Activated naive CD8-positive, alpha-beta T cell treated with anti-CD3 and anti-CD28 coated beads for 36 hours (primary cell): ENCODE measurements around the gene NR5A2. TPM values are rescaled to one million over a fixed set of nuclear protein-coding genes. Genes with fewer than 3 reads are reported as not detected.

Experiments
- DNase-seq: peaks from one replicate; pipeline ENCODE4 v3.0.0; 2021
- H3K27ac Mint-ChIP-seq: one replicate; pipeline ENCODE4 v1.8.0; 2022; ENCODE audit warnings: mild to moderate bottlenecking, moderate library complexity, mixed read lengths
- H3K27me3 Mint-ChIP-seq: one replicate; pipeline ENCODE4 v1.8.0; 2022; ENCODE audit warnings: mild to moderate bottlenecking, mixed read lengths
- H3K36me3 Mint-ChIP-seq: one replicate; pipeline ENCODE4 v1.8.0; 2021; ENCODE audit warnings: mild to moderate bottlenecking, mixed read lengths
- H3K4me1 Mint-ChIP-seq: one replicate; pipeline ENCODE4 v1.8.0; 2021; ENCODE audit warnings: mixed read lengths
- H3K4me3 Mint-ChIP-seq: one replicate; pipeline ENCODE4 v1.8.0; 2022; ENCODE audit warnings: mild to moderate bottlenecking, moderate library complexity, mixed read lengths
- H3K9me3 Mint-ChIP-seq: one replicate; pipeline ENCODE4 v1.8.0; 2022; ENCODE audit warnings: mixed read lengths
- total RNA-seq, 2 experiments: library from RNA; stranded (reverse); gene quantifications; one replicate each; pipeline ENCODE4 v1.2.3, GENCODE V29; 2021

Gene NR5A2
- total RNA-seq, 2 experiments from 2014 or later = 0.06 to 0.08 TPM

DNA sequence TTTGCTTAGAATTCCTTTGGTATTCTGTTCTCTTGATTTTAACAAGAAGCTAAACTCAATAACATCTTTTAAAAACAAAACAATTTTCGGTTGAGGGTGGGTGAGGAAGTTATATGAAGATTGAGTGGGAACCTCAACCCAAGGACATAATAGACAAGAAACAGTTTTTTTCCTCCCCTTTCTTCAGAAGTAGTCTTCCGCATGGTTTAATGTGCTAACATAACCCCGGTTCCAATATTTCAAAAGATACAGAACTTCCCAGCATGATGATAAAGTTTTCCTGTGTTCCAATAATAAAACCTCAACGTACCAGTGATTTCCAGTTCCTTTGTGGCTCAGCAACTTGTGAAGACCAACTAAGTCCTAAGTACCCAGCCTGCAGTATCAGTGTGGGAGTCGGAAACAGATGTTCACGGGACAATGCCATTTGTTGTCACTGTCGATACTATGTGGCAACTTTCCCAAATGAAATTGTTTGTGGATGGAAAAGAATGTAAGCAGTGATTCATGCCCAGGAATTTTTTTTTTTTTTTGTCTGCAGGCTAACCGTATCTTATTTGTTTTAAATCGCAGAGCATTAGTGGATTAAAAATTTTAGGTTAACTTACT, 48.5 kb downstream of the NR5A2 start:
- Mint-ChIP-seq H3K27ac (no peak overlapping the region), H3K4me1 (no peaks in the 10 kb centered on the region), H3K4me3 (no peak overlapping the region), H3K27me3 (peaks cover 30% of the 10 kb centered on the region), H3K36me3 (no peaks in the 10 kb centered on the region), H3K9me3 (no peaks in the 10 kb centered on the region)
- DNase-seq = no peak

DNA sequence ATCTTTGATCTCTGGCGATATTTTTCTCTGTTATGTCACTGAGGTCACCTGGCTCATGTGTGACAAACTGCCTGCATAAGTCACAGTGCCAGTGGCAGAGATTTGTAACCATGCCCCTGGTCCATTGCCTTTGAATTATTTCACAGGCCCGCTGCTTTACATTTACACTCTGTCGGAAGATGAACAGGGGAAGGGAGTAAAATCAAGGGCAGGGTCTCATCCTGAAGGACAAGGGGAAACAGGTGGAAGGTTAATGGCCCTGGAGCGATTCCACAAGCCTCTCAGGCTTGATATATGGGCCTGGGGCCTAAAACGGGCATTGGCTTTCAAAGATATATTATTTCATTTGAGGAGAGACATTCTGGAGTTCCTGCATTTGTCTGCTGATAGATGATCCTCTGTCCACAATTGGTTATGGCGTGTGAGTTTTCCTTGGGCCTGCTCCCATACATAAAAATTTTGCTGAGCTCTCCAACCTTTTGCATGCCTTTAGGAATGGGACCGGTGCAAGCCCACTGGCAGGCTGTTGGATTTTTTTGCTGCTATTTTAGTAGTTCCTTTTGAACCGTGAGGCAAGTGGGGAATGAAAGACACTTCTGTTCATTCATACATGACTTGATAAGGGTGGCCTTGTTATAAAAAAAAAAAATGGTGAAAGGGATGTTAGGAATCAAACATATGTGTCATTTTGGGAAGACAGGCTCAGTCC, 51.9 kb downstream of the NR5A2 start:
- DNase-seq = no peak
- no peaks in the 10 kb centered on the region for H3K4me1 Mint-ChIP-seq
- no peaks in the 10 kb centered on the region for H3K9me3 Mint-ChIP-seq
- H3K36me3 Mint-ChIP-seq = no peaks in the 10 kb centered on the region
- peaks cover 26% of the 10 kb centered on the region for H3K27me3 Mint-ChIP-seq
- no peak overlapping the region for H3K27ac Mint-ChIP-seq
- H3K4me3 Mint-ChIP-seq = no peak overlapping the region

DNA sequence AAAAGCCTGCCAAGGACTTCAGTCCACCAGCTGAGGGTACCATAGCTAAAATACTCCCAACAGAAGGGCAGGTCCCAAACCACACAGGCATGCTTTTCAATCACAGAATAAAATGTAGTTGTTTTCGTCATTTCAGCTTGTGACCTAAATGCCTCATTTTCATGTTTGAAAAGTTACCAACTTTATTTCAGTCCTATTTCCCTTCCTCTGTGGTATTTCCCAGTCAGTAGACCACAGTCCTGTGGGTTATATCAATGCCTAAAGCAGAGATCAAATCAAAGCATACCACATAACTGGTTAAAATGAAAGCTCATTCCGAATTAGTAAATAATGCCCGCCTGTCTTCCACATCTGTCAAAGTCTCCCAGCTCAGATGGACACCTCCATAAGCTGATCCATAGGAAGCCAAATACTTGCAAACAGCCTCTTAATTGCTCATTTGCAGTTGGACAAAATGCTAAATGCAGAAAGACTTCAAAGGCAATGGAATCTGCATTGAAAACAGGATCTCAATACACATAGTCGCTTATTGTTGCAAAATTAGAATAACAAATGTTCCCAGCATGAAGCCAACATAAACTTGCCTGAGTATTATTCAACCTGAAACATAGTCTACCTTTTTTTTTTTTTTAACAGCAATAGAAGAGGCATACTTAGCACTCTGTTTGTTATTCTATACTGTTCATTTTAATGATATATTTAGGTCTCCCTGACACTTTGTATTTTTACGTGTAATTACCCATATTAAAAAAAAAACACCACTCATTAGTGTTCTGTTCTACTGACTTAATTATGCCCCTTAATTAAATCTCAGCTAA, 53.9 kb downstream of the NR5A2 start:
- peaks cover 30% of the 10 kb centered on the region for H3K27me3 Mint-ChIP-seq
- no peaks in the 10 kb centered on the region for H3K9me3 Mint-ChIP-seq
- H3K4me1 Mint-ChIP-seq = no peaks in the 10 kb centered on the region
- DNase-seq = no peak
- no peak overlapping the region for H3K4me3 Mint-ChIP-seq
- H3K36me3 Mint-ChIP-seq = no peaks in the 10 kb centered on the region
- H3K27ac Mint-ChIP-seq = no peak overlapping the region

DNA sequence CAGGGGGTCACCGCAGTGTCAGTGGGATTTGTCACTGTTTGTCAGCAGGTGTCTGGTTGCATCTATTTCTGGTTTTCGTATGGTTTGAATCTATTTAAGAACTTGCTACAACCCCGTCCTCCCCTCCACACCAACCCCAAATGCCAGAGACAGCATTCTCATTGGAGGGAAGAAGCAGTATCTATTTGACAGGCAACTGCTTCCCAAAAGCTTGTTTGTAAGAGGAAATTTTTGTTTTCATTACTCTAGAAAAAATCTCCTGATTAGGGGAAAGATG, 54.4 kb downstream of the NR5A2 start:
- no peak for DNase-seq
- Mint-ChIP-seq H3K27ac (no peak overlapping the region), H3K4me3 (no peak overlapping the region), H3K27me3 (peaks cover 31% of the 10 kb centered on the region), H3K9me3 (no peaks in the 10 kb centered on the region), H3K4me1 (no peaks in the 10 kb centered on the region), H3K36me3 (no peaks in the 10 kb centered on the region)

DNA sequence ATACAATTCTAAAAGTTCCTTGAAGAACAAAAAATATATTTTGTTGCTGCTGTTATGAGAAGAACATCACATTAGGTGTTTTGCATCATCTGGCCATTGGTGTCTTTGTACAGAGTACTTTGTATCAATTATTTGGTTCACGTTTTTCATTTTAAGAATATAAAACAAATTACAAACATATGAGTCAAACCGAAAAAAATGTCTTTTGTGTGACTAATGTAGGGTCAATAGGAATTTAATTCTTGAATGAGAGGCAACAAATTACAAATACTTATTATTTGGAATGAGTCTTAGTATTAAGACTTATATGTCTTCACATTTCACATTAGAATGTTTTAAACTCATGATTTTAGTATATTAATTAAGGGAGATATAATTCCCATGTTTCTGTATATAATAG, 54.8 kb downstream of the NR5A2 start:
- Mint-ChIP-seq H3K9me3 (no peaks in the 10 kb centered on the region), H3K4me3 (no peak overlapping the region), H3K27me3 (peaks cover 35% of the 10 kb centered on the region), H3K27ac (no peak overlapping the region), H3K36me3 (no peaks in the 10 kb centered on the region), H3K4me1 (no peaks in the 10 kb centered on the region)
- no peak for DNase-seq

DNA sequence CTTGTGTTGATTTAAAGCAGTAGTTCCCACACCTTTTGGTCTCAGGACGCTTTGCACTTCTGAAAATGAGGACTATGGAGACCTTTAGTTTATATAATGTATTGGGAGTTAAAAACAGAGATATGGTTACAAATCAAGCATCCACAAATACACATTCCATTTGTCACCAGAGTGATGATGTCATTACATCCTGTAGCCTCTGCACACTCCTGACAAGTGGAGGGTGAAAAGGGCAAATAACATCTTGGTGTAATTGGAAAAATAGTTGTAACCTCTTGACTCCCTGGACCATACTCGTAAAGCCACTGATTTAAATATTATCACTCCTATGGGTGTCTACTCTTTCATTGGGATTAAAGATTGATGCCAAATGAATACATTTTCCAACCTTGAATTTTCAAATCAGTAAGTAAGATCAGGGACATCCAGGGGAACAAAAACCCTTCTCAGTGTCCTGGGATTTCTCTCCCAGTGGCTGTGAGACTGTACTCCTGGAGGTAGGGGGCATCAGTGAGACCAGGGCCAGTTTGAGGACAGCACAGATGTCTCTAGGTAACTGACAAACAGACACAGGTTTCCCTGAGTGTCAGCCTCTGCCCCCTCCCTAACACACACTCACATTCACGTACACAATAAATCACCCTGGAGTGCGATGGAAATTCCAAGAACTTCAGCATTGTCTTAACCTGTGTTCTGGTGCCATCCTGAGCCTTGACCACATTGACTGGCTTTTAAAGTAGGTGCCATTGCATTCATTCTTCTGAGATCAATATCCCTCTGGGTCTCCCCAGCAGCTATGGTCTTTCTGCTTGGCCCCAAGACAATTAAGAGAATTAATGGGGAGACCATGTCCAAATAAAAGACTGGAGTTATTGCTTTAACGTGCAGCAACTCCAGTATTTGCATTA, 63.0 kb downstream of the NR5A2 start:
- Mint-ChIP-seq H3K36me3 (no peaks in the 10 kb centered on the region), H3K27me3 (peaks cover 22% of the 10 kb centered on the region), H3K4me1 (no peaks in the 10 kb centered on the region), H3K4me3 (no peak overlapping the region), H3K9me3 (no peaks in the 10 kb centered on the region), H3K27ac (no peak overlapping the region)
- DNase-seq = no peak

DNA sequence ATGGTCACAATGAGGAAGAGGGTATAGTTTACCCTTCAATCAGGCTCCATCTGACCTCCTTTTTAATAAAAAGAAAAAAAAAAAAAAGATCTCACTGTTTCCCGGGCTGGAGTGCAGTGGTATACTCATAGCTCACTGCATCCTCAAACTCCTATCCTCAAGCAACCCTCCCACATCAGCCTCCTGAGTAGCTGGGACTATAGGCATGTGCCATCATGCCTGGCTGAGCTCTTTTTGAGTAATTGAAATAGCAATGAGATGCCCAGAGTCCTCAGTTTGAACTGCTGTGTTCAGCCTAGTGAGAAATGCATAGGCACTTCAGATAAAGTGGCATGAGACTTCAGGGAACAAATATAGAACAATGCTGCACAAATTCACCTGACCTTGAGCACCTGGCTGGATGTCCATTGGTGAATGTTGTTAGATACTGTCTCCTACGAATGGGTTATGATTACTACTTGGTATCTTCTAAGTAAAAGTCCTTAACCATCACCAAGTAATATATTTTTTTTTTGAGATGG, 67.6 kb downstream of the NR5A2 start:
- peaks cover 3% of the 10 kb centered on the region for H3K4me1 Mint-ChIP-seq
- H3K36me3 Mint-ChIP-seq = no peaks in the 10 kb centered on the region
- no peak for DNase-seq
- H3K27ac Mint-ChIP-seq = no peak overlapping the region
- H3K27me3 Mint-ChIP-seq = peaks cover 3% of the 10 kb centered on the region
- H3K4me3 Mint-ChIP-seq = no peak overlapping the region
- H3K9me3 Mint-ChIP-seq = no peaks in the 10 kb centered on the region

DNA sequence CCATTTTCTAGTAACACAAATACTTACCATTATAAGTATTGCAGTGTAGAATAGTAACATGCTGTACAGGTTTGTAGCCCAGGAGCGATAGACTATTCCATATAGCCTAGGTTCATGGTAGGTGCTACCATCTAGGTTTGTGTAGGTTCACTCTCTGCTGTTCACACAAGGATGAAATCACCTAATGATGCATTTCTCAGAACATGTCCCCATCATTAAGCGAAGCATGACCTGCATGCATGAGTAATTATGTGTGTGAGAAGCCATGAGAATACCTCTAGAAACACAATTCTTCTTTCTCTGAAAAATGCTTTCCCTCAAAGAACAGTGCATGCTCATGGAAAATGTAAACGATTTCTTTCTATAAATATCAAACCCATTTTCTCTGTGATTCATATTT, 69.3 kb downstream of the NR5A2 start:
- Mint-ChIP-seq H3K27ac (no peak overlapping the region), H3K4me1 (peaks cover 8% of the 10 kb centered on the region), H3K4me3 (no peak overlapping the region), H3K9me3 (no peaks in the 10 kb centered on the region), H3K27me3 (peaks cover 3% of the 10 kb centered on the region), H3K36me3 (no peaks in the 10 kb centered on the region)
- DNase-seq = no peak

DNA sequence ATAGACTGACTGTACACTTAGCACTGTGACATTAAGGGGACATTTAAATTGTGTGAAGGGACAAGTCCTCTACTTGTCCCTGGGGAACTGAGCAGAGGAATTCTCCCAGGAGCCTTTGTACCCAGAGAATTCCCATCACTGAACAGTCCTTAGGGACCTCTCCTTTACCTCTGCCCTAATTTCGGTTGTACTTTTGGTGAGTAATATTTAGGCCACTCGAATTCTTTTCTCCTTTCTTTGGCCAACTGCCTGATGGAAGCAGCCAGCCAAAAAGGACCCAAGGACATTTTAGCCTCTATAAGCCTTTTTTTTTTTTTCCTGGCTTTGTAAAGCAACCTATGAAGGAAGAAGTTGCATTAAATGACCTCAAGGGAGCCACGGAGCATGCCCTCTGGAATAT, 71.5 kb downstream of the NR5A2 start:
- no peak overlapping the region for H3K4me3 Mint-ChIP-seq
- no peaks in the 10 kb centered on the region for H3K27me3 Mint-ChIP-seq
- H3K27ac Mint-ChIP-seq = no peak overlapping the region
- no peaks in the 10 kb centered on the region for H3K36me3 Mint-ChIP-seq
- DNase-seq = no peak
- H3K9me3 Mint-ChIP-seq = no peaks in the 10 kb centered on the region
- H3K4me1 Mint-ChIP-seq = peaks cover 8% of the 10 kb centered on the region

DNA sequence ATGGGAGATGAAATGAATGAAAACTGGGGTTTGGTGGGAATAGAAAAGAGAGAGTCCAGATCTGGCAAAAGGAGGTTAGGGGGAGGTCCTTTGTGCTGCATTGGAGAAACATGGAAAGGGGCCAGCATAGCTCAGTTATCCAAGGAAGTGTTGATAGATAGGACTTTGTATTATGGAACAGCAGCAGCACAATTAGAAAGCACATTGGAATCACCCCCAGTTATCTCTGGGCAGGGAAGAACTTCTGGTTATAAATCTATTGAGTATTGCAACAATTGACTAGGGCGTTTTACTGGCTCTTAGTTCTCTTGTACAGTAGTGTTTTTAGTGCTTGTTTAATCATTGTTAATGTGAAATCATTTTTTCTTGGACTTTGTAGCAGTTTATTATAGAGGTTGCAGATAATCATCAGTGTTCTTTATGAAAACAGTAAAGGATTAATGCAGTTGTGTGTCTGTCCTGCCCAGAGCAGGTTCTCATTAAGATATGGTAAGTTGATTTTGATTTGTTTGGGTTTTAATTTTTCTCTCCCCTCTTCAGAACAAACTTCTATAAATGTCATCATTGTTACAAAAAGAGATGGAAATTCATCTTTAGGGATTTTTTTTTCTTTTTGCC, 76.6 kb downstream of the NR5A2 start:
- Mint-ChIP-seq H3K36me3 (no peaks in the 10 kb centered on the region), H3K27me3 (peaks cover 8% of the 10 kb centered on the region), H3K27ac (no peak overlapping the region), H3K9me3 (no peaks in the 10 kb centered on the region), H3K4me1 (peaks cover 8% of the 10 kb centered on the region), H3K4me3 (no peak overlapping the region)
- no peak for DNase-seq

DNA sequence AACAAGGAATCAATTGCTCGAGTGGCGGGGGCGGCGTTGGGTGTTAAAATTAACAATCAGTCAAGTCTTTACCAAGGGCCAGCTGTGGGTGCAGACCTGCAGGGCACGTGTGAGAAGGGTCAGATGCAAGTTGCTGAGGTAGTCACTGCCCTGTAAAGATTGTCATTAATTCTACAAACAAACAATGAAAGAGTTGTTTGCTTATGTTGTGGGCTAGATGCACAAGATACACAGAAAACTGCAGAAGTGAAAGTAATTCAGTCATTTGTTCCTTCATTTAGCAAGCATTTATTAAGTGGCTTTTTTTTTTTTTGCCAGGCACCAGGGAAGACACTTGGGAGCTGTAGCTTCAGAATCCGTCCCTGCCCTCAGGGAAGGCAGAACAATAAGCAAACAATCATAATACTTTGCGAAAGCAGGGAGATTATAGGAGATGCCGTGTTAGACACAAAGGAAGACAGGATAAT, 79.5 kb downstream of the NR5A2 start:
- Mint-ChIP-seq H3K27me3 (peaks cover 8% of the 10 kb centered on the region), H3K27ac (no peak overlapping the region), H3K4me1 (no peaks in the 10 kb centered on the region), H3K4me3 (no peak overlapping the region), H3K9me3 (no peaks in the 10 kb centered on the region), H3K36me3 (no peaks in the 10 kb centered on the region)
- no peak for DNase-seq

DNA sequence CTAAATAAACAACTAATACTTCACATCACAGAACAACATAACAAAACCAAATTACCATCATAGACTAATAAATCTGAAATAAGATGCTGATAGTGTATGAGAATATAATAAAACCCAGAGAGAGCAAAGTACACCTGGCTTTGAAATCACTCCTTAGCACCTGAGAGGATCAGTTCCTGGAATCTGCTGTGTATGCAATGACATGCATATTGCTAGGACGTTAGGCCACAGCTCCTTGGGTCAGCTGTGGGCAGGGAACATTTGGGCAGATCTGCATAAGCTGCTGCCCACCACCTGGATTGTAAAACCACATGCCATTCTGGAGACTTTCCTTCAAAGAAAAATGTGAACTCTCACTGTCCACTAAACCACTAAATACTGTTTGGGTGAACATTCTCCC, 81.1 kb downstream of the NR5A2 start:
- H3K4me3 Mint-ChIP-seq = no peak overlapping the region
- no peaks in the 10 kb centered on the region for H3K9me3 Mint-ChIP-seq
- H3K27me3 Mint-ChIP-seq = peaks cover 13% of the 10 kb centered on the region
- H3K36me3 Mint-ChIP-seq = no peaks in the 10 kb centered on the region
- H3K27ac Mint-ChIP-seq = no peak overlapping the region
- H3K4me1 Mint-ChIP-seq = no peaks in the 10 kb centered on the region
- no peak for DNase-seq

DNA sequence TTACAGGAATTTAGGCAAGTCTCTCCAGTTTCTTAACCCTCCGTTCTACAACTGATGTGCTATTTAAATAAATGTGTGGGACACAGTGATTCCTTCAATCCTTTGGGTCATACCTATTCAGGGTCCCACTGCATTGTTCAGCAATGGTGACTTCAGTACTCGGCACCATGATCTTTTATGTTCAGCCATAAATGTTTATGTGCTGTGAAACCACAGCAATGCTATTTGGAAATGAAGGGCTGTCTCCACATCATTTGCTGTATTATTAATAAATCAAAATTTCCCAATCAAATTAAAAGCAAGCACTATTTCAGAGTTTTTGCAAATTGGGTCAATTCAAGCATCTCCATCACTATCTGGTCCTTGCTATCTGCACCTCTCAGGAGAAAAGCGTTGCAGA, 84.8 kb downstream of the NR5A2 start:
- H3K27me3 Mint-ChIP-seq = peaks cover 6% of the 10 kb centered on the region
- no peak overlapping the region for H3K4me3 Mint-ChIP-seq
- DNase-seq = no peak

DNA sequence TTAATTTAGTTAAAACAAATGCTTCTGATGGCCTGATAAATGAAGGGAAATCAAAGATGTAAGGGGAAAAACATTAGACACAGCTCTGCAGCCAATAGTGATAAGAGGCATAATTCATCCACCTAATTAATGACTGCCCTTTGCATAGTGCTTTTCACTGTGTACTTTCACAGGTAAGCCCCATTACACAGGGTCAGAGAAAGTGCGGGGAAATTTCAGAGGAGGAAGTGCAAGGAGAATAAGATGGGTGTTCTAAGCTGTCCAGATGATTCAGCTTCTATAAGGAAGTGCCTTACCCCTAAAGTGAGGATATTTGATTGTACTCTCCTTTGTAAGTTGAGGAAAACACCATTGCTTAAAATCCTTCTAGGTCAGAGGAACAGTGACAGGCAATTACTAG, 88.0 kb downstream of the NR5A2 start:
- no peak overlapping the region for H3K27ac Mint-ChIP-seq
- H3K27me3 Mint-ChIP-seq = peaks cover 7% of the 10 kb centered on the region
- H3K36me3 Mint-ChIP-seq = no peaks in the 10 kb centered on the region
- no peaks in the 10 kb centered on the region for H3K9me3 Mint-ChIP-seq
- H3K4me1 Mint-ChIP-seq = peaks cover 6% of the 10 kb centered on the region
- H3K4me3 Mint-ChIP-seq = no peak overlapping the region
- no peak for DNase-seq

More for the DNA sequence above, 84.8 kb downstream of the NR5A2 start:
- Mint-ChIP-seq H3K9me3 (no peaks in the 10 kb centered on the region), H3K36me3 (no peaks in the 10 kb centered on the region), H3K27ac (no peak overlapping the region), H3K4me1 (no peaks in the 10 kb centered on the region)
